T-helper 1 cell treated with Interleukin-12 subunit alpha and Interleukin-12 subunit beta and Interleukin-4 antibody, amounts not matched to agents 30 ng/mL and 1 ng/mL, for 36 hours (primary cell): ENCODE results near the gene SELENOF. TPM values are rescaled to one million over a fixed set of nuclear protein-coding genes. Genes with fewer than 3 reads are reported as not detected.

ENCODE experiments used
- intact Hi-C: fragments of 100-400 bp; cut with micrococcal nuclease; formaldehyde crosslinking; loops from one replicate; pipeline ENCODE4 v1.15.1; 2024
- total RNA-seq: library from RNA; stranded (reverse); gene quantifications from 2 replicates; pipeline ENCODE4 v1.2.3, GENCODE V29; 2022

Gene SELENOF
- total RNA-seq, result 200 and 207 TPM in 2 replicates

- intact Hi-C loops, result loop anchor here (1.0 to 5.0 kb wide), 12 partner anchors 18 to 1979 kb away; partner anchors contain the start of genes BCL10, ODF2L, PKN2 and SH3GLB1
These were observed at the start of gene SELENOF for GRCh38 chr1:86913896-86914600. Gene SELENOF (minus strand): TSS chr1:86914126. CDS start chr1:86914111, 15 bp downstream.

DNA sequence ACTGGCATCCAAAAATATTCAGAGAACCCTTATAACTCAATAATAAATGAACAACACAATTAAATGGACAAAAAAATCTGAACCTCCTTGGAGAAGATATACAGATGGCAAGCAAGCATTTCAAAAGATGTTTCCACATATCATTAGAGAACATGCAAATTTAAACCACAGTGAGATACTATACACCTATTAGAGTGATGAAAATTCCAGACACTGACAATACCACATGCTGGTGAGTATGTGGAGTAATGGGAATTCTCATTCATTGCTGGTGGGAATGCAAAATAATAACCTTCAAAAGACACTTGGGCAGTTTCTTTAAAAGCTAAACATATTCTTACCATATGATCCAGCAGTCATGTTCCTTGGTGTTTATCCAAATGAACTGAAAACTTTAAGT lies 46.6 kb upstream of the SELENOF start:
- intact Hi-C loops, result no loop called here

DNA sequence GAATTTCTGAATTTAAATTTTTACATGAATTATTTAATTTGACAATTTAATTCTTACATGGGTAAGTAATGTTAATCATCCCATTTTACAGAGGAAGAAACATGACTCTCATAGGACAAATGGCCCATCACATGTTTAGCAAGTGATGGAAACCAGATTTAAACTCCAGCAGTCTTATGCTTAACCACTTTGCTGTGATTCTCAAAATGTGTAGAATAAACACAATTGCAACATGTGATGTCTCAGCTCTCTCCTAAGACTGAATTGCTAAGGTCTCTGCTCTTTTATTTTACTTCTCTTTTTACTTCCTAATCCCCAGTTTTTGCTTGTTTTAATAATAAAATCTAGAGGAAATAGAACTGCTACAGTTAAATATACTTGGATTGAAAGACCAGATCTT lies 43.3 kb upstream of the SELENOF start:
- intact Hi-C loops, result no loop called here

DNA sequence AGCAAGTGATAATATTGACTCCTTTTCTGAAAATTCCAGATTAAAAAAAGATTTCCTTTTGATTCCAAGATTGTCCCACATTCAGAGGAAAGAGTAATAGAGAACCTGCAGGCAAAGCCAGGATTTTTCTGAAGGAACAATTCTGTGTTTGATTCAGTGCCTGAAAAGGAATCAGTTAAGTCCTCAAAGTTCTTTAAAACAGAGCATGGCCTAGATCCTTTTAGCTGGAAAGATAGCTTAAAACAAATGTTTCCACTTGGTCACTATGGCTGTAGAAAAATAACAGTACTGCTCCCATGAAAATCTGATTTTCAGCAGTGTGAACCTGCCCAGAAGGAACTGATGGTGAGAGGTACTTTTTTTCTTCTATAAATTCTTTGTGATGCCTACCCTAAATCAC lies 42.3 kb upstream of the SELENOF start:
- intact Hi-C loops, result no loop called here

DNA sequence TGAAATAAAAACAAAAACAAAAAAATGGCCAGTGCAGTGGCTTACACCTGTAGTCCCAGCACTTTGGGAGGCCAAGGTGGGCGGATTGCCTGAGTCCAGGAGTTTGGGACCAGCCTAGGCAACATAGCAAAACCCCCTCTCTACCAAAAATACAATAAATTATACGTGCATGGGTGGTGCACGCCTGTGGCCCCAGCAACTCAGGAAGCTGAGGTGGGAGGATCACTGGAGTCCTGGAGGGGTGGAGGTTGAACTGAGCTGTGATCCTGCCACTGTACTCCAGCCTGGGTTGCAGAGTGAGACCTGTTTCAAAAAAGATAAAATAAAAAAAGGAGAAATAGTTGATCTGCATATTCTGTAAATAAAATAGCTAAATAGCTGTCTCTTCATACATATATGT lies 41.8 kb upstream of the SELENOF start:
- intact Hi-C loops, result no loop called here

DNA sequence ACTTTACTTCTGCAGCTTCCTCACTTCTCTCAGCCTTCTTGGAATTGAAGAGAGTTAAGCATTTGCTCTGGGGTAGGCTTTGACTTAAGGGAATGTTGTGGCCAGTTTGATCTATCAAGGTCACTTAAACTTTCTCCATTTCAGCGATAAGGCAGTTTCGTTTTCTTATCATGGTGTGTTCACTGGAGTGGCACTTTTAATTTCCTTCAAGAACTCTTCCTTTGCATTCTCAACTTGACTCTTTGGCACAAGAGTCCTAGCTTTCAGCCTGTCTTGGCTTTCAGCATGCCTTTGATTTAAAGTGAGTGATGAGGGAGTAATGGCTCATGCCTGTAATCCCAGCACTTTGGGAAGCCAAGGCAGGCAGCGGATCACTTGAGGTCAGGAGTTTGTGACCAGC lies 39.2 kb upstream of the SELENOF start:
- intact Hi-C loops, result no loop called here

DNA sequence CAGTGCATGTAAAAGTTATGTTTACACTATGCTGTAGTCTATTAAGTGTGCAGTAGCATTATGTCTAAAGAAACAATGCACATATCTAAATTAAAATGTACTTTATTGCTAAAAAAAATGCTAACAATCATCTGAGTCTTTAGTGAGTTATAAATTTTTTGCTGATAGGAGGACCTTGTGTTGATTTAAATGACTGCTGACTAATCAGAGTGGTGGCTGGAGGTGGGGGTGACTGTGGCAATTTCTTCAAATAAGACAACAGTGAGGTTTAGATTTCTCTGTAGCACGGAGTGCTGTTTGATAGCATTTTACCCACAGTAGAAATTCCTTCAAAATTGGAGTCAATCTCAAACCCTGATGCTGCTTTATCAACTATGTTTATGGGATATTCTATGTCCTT lies 37.5 kb upstream of the SELENOF start:
- intact Hi-C loops, result no loop called here

DNA sequence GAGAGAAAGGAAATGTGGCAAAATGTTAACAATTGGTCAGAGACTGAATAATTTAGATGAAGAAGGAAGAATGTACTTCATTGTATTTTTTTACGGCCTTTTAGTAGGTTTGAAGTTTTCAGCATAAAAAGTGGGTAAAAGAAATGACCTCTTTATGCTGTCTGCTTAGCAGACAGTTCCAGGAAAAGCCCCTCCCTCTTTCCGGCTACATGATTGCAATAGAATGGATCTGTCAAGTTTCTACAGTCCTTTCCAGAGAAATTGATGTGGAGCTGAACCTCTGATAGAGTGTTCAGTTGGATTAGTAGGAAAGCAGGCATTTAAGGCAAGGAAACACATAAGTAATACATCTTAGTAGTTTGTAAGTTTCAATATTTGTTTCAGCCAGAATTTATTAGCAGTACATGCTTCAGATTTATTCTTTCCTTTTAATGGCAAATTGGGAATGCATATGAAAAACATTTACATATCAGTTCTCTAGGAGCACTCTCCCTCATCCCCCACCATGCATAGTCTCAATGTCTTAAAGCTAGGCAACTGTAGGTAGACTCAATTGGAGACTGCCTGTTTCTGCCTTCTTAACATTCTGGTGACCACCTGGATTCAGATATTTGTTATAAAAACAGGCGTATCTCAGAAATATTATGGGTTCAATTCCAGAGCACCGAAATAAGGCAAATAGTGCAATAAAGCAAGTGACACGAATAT lies 36.9 kb upstream of the SELENOF start:
- intact Hi-C loops, result no loop called here

- intact Hi-C loops, result no loop called here
These were observed 34.3 kb upstream of the SELENOF start for GRCh38 chr1:86948212-86948611.

- intact Hi-C loops, result no loop called here
These were observed 28.8 kb upstream of the SELENOF start for GRCh38 chr1:86942743-86943142.

GRCh38 chr1:86942042-86942441 lies 28.1 kb upstream of the SELENOF start:
- intact Hi-C loops, result no loop called here

- intact Hi-C loops, result no loop called here
These were observed 26.7 kb upstream of the SELENOF start for GRCh38 chr1:86940599-86940998.

DNA sequence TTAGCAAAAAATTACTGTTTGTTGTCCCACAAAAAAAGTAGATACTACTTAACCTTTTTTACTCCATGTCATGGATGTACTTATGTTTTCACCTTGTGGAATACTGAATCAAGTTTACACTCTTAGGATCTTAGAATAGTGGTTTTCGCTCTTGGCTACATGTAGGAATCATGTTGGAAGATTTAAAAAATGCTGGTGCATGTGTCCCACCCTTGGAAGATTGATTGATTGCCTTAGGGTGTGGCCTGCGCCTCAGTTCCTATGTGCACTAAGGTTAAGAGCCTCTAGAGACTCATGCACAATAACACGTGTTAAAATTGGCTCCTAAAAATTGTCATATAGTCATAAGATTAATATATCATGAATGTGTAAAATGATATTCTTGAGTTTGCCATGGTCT lies 25.5 kb upstream of the SELENOF start:
- intact Hi-C loops, result no loop called here

GRCh38 chr1:86938855-86939254 lies 24.9 kb upstream of the SELENOF start:
- intact Hi-C loops, result no loop called here

DNA sequence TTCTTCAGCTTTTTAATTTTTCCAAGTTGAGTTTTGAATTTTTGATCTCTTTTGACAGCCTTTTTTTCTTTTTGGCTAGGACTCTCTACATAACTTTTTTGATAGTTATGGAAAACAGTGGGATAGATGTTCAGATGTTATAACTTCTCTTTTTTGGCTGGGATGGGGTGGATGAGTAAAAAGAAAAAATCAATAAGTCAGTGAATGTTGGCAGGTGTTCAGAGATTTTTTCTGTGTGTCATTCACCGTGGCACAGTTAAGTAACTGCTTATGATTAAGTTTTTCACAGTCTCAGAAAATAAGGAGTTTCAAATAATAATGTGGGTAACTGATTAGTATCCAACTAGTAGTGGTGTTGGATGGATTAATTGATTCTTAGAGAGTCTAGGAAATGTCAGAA lies 24.5 kb upstream of the SELENOF start:
- intact Hi-C loops, result no loop called here

DNA sequence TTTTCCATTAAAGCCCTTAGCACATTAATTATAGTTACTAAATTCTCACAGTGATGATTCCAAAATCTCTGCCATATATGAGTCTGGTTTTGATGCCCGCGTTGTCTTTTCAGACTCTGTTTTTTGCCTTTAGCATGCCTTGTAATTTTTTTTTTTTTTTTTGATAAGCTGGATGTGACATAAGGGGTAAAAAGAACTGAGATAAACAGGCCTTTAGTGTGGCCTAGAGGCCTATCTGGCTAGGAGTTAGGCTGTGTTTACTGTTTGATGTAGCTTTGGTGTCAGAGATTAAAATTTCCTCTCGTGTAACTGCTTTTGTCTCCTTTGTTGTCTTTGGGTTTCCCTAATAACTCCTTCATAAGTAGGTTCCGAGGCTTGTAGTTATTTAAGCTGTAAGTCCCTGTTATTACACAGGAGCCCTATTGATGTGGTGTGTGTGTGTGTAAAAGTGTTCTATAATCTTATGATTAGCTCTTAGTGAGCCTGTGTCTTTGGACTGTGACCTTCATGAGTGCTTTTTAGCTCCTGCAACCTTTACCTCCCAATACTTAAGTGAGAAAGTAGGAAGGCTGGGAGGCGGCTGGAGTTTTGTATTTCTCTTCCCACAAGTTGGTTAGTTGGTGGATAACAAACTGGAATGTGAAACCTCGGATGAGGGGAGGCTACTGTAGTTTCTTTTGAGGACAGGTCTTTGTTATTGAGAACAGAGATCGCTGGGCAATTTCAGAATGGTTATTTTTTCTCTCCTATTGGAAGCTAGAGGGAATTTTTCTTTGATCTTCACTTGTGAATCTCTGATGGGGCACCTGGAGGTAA lies 19.8 kb upstream of the SELENOF start:
- intact Hi-C loops, result no loop called here

GRCh38 chr1:86933051-86933450 lies 19.1 kb upstream of the SELENOF start:
- intact Hi-C loops, result no loop called here

DNA sequence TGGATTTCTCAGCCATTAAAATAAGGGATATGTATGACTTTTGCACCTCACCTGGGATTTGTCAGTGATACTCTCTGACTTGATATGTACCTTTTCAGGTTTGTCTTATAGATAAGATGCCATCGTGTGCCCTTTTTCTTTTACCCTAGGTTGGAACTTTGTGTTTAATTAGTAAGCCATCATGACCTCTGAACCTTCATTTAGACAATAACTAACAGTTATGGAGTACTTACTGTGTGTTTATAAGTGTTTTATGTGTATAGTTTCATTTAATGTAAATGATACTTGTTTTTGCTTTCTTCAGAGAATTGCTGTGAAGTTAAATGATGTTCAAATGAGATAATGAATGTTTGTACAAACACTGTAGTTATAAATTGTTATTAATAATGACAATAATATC lies 14.9 kb upstream of the SELENOF start:
- intact Hi-C loops, result no loop called here

DNA sequence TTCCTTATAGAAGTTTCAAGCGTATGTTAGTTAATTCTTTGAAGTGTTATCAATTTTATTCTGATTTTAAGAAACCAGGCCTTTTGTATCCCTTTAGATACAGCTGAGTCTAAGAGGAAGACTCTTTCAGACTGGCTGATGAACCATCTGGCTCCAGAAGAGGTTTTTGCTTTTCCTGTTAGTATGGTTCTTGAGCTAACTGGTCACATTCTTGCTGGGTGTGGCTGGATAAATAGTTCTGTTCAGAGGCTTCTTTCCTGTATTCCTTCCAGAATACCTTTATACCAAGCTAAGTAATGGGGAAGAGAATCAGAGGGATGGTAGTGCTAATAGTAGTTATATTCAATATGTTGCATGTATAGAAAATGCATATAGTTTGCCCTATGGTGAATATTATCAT lies 13.0 kb upstream of the SELENOF start:
- intact Hi-C loops, result no loop called here

DNA sequence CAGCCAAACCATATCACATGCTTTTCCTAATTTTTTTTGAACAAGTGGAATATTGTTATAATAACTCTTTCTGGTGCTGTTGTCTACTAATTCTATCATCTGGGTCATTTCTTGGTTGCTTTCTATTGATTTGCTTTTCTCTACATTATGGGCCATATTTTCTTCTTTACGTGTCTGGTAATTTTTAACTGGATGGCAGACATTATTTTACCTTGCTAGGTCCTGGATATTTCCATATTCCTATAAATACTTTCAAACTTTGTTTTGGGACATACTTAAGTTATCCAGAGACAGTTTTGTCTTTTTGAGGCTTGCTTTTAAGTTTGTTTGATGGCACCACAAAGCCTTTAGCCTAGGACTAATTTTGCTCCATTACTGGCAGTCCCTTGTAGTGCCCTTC lies 11.8 kb upstream of the SELENOF start:
- intact Hi-C loops, result no loop called here

DNA sequence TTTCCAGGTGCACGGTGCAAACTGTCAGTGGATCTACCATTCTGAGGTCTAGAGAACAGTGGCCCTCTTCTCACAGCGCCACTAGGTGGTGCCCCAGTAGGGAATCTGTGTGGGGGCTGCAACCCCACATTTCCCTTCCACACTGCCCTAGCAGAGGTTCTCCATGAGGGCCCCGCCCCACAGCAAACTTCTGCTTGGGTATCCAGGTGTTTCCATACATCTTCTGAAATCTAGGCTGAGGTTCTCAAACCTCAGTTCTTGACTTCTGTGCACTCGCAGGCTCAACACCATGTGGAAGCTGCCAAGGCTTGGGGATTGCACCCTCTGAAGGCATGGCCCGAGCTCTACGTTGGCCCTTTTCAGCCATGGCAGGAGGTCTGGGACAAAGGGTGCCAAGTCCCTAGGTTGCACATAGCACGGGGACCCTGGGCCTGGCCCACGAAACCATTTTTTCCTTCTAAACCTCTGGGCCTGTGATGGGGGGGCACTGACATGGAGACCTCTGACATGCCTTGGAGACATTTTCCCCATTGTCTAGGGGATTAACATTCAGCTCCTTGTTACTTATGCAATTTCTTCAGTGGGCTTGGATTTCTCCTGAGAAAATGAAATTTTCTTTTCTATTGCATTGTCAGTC lies 10.5 kb upstream of the SELENOF start:
- intact Hi-C loops, result no loop called here

DNA sequence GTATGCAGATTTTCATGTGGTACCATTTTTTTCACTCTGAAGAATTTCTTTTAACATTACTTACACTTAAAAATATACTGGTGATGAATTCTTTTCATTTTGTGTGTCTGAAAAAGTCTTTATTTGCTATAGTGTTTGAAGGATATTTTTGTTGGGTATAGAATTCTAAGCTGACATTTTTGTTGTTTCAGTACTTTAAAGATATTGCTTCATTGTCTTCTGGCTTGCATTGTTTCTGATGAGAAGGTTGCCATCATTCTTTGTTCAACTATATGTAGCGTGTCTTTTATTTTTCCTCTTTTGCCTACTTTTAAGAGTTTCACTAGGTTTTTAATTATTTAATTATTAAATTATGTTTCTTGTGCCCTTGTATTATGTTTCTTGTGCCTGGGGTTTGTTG lies 8.5 kb upstream of the SELENOF start:
- intact Hi-C loops, result no loop called here
